ENCODE measurements around the gene TRABD. TPM values are rescaled to one million over a fixed set of nuclear protein-coding genes. Genes with fewer than 3 reads are reported as not detected.

The TRABD gene
- total RNA-seq, 1 experiment from 2014 or later = 55.7 TPM

GRCh38 chr22:50213263-50213662, 27.6 kb downstream of the TRABD start:
- DNase-seq (ENCODE audit: low read depth, low spot score) (no peak), ATAC-seq (no peak)
- POLR2A ChIA-PET = no interaction called here
- TF ChIP-seq, protein P1, sequence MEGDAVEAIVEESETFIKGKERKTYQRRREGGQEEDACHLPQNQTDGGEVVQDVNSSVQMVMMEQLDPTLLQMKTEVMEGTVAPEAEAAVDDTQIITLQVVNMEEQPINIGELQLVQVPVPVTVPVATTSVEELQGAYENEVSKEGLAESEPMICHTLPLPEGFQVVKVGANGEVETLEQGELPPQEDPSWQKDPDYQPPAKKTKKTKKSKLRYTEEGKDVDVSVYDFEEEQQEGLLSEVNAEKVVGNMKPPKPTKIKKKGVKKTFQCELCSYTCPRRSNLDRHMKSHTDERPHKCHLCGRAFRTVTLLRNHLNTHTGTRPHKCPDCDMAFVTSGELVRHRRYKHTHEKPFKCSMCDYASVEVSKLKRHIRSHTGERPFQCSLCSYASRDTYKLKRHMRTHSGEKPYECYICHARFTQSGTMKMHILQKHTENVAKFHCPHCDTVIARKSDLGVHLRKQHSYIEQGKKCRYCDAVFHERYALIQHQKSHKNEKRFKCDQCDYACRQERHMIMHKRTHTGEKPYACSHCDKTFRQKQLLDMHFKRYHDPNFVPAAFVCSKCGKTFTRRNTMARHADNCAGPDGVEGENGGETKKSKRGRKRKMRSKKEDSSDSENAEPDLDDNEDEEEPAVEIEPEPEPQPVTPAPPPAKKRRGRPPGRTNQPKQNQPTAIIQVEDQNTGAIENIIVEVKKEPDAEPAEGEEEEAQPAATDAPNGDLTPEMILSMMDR (IDR thresholded peaks at IDR 0.05) = no peak
- TF ChIP-seq, protein P2, sequence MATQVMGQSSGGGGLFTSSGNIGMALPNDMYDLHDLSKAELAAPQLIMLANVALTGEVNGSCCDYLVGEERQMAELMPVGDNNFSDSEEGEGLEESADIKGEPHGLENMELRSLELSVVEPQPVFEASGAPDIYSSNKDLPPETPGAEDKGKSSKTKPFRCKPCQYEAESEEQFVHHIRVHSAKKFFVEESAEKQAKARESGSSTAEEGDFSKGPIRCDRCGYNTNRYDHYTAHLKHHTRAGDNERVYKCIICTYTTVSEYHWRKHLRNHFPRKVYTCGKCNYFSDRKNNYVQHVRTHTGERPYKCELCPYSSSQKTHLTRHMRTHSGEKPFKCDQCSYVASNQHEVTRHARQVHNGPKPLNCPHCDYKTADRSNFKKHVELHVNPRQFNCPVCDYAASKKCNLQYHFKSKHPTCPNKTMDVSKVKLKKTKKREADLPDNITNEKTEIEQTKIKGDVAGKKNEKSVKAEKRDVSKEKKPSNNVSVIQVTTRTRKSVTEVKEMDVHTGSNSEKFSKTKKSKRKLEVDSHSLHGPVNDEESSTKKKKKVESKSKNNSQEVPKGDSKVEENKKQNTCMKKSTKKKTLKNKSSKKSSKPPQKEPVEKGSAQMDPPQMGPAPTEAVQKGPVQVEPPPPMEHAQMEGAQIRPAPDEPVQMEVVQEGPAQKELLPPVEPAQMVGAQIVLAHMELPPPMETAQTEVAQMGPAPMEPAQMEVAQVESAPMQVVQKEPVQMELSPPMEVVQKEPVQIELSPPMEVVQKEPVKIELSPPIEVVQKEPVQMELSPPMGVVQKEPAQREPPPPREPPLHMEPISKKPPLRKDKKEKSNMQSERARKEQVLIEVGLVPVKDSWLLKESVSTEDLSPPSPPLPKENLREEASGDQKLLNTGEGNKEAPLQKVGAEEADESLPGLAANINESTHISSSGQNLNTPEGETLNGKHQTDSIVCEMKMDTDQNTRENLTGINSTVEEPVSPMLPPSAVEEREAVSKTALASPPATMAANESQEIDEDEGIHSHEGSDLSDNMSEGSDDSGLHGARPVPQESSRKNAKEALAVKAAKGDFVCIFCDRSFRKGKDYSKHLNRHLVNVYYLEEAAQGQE (IDR thresholded peaks at IDR 0.05; ENCODE audit: insufficient read depth in 1 of 2, low read depth in 2 of 2, low read length in 1 of 2) = no peak
- no peak for TF ChIP-seq TCF7L2 (IDR thresholded peaks at IDR 0.05; ENCODE audit: low read depth, low read length)
- no peak for TF ChIP-seq POLR2AphosphoS5 (IDR thresholded peaks at IDR 0.05; ENCODE audit: low read depth, low read length)
- TF ChIP-seq SIN3A (IDR thresholded peaks at IDR 0.05; ENCODE audit: borderline replicate concordance, insufficient read depth, low read depth, low read length) = no peak
- intact Hi-C loops (cut with micrococcal nuclease; ENCODE audit: unreplicated experiment) = no loop called here
- Histone ChIP-seq H3K36me3 (ENCODE audit: control insufficient read depth, insufficient read depth, low read length) (no peaks in the 10 kb centered on the region), H3K4me3 (ENCODE audit: low read depth in 2 of 2, low read length in 2 of 2) (no peak overlapping the region), H3K9me3 (ENCODE audit: control insufficient read depth, insufficient read depth, low read depth, low read length) (no peaks in the 10 kb centered on the region), H3K4me1 (ENCODE audit: control insufficient read depth, insufficient read depth, low read length) (no peaks in the 10 kb centered on the region), H3K27ac (ENCODE audit: low read length) (no peak overlapping the region), H3K27me3 (ENCODE audit: control insufficient read depth, insufficient read depth, low read length) (no peaks in the 10 kb centered on the region)
- BruUV-seq (replicated peaks) = no TSS peak
- CTCF ChIA-PET = no interaction called here
- in situ Hi-C loops (cut with HindIII; ENCODE audit: low pct_unique_long_range_greater_than_20kb, low sequenced_read_pairs) = no loop called here

DNA sequence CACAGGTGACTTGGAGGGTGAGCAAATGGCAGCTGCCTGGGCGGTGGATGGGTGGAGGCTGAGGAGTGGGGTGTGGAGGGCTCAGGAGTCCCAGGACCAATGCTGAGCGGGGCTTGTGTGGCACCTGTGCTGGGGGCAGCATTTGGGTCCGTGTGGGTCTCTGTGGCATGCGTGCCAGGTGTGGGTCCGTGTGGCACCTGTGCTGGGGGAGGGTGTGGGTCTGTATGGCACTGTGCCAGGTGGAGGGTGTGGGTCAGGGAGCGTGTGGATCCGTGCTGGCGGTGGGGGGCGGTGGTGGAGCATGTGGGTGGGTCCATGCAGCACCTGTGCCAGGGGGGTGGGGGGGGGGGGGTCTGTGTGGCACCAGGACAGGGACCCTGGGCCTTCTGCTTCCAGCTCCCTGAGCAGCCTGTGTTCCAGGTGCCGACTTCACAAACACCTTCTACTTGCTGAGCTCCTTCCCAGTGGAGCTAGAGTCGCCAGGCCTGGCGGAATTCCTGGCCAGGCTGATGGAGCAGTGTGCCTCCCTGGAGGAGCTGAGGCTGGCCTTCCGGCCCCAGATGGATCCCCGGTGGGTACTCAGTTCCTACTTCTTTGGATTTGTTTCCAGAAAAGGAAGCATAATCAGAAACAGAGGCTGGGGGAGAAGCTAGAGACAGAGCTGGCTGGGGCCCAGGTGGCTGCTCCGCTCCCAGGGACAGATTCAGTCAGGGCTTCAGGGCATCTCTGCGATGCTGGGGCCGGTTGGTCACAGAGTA, 29.8 kb downstream of the TRABD start:
- H3K27ac ChIP-seq (ENCODE audit: low read length) = no peak overlapping the region
- in situ Hi-C loops (cut with HindIII; ENCODE audit: low pct_unique_long_range_greater_than_20kb, low sequenced_read_pairs) = no loop called here

More for the DNA sequence above, 29.8 kb downstream of the TRABD start:
- H3K27me3 ChIP-seq (ENCODE audit: control insufficient read depth, insufficient read depth, low read length) = no peaks in the 10 kb centered on the region
- H3K9me3 ChIP-seq (ENCODE audit: control insufficient read depth, insufficient read depth, low read depth, low read length) = no peaks in the 10 kb centered on the region
- no peaks in the 10 kb centered on the region for H3K4me1 ChIP-seq (ENCODE audit: control insufficient read depth, insufficient read depth, low read length)
- H3K4me3 ChIP-seq (ENCODE audit: low read depth in 2 of 2, low read length in 2 of 2) = no peak overlapping the region
- H3K36me3 ChIP-seq (ENCODE audit: control insufficient read depth, insufficient read depth, low read length) = 0 out of 2 replicates have a peak, but pooled peaks cover 2% of the 10 kb centered on the region
- intact Hi-C loops (cut with micrococcal nuclease; ENCODE audit: unreplicated experiment) = no loop called here
- TF ChIP-seq, protein P1 (IDR thresholded peaks at IDR 0.05) = no peak
- TF ChIP-seq, protein P2 (IDR thresholded peaks at IDR 0.05; ENCODE audit: insufficient read depth in 1 of 2, low read depth in 2 of 2, low read length in 1 of 2) = no peak
- no peak for TF ChIP-seq TCF7L2 (IDR thresholded peaks at IDR 0.05; ENCODE audit: low read depth, low read length)
- no peak for TF ChIP-seq SIN3A (IDR thresholded peaks at IDR 0.05; ENCODE audit: borderline replicate concordance, insufficient read depth, low read depth, low read length)
- no peak for TF ChIP-seq POLR2AphosphoS5 (IDR thresholded peaks at IDR 0.05; ENCODE audit: low read depth, low read length)
- DNase-seq (ENCODE audit: low read depth, low spot score) (no peak), ATAC-seq (no peak)
- CTCF ChIA-PET = interaction anchor here (0.5 kb wide), 1 partner anchor 8 kb away, joined by 7 read pairs; no protein-coding TSS in a partner anchor
- POLR2A ChIA-PET = no interaction called here
- no TSS peak for BruUV-seq (replicated peaks)
